Tongue (tissue), 2 donors: Measurements from ENCODE around the gene UCN3. TPM values are rescaled to one million over a fixed set of nuclear protein-coding genes. Genes with fewer than 3 reads are reported as not detected.
"Not testable (repeated sequence)": the region's sequence is repeated elsewhere in the genome, so short reads cannot be mapped to it uniquely, and the experiment has no call there.

ENCODE experiments used
- DNase-seq: peaks from one replicate; pipeline ENCODE4 v3.0.0-alpha.2; 2015
- total RNA-seq: library from RNA; depleted of rRNA; stranded (reverse); fragments of >200 nt; gene quantifications from one replicate; pipeline ENCODE4 v1.2.3, GENCODE V29; 2014

Gene UCN3
- total RNA-seq, 1 donor from 2014 or later, result not detected

DNA sequence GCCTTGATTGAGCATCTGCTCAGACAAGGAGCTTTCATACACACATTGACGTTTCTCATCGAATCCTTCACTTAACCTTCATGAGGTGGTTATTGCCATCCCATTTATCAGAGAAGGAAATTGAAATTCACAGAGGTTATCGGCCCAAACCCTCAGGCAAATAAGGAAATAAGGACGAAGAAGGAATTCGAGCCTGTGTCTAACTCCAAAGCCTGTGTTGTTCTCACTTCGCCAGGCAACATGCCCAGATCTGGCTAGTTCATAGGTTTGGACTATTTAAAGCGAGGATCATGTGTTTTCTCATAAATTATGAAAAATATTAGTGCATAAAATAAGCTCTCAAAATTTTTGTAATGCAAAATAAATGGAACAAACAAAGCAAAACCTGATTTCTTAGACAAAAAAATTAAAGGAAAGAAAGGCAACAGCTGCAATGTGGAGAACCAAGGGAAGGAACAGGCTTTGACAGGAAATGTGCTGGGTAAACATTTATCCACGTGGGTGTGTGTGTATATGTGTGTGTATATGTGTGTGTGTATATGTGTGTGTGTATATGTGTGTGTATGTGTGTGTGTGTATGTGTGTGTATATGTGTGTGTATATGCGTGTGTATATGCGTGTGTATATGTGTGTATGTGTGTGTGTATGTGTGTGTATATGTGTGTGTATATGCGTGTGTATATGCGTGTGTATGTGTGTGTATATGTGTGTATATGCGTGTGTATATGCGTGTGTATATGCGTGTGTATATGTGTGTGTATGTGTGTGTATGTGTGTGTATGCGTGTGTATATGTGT lies 4.8 kb downstream of the UCN3 start:
- no peak for DNase-seq

- DNase-seq, result no peak
These were observed 6.0 kb downstream of the UCN3 start for GRCh38 chr10:5370493-5371352.

DNA sequence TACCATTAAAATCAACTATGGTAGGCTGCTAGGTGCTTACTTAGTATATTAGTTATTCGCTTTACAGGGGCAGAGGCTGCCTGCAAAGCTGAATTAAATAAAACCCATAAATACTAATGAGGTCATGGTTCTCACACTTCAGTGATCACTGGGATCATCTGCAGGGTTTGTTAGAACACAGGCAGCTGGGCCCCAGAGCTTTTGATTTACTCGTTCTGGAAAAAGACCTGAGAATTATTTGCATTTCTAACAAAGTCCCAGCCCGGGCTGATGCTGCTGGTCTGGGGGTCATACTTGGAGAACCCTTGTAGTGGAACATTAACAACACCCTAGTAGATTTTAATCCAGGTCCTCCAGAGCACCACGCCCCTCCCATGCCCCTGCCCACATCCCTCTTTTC lies 8.5 kb downstream of the UCN3 start:
- DNase-seq, result no peak

GRCh38 chr10:5373891-5374611 lies 9.3 kb downstream of the UCN3 start:
- no peak for DNase-seq

- peak; percentile 29 for DNase-seq
These were observed 11.7 kb downstream of the UCN3 start for GRCh38 chr10:5376450-5376849.

- not testable (repeated sequence) for DNase-seq
These were observed 14.4 kb downstream of the UCN3 start for GRCh38 chr10:5379202-5379601.

DNA sequence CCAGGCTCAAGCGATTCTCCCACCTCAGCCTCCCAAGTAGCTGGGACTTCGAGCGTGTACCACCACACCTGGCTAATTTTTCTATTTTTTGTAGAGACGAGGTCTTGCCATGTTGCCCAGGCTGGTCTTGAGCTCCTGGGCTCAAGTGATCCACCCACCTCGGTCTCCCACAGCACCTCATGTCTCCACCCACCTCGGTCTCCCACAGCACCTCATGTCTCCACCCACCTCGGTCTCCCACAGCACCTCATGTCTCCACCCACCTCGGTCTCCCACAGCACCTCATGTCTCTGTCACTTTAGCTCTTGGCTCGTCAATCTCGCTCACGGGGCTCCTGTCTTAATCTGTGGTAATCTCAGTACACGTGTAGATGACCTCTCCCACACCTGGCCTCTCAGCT lies 15.6 kb downstream of the UCN3 start:
- not testable (repeated sequence) for DNase-seq

GRCh38 chr10:5381187-5381586 lies 16.4 kb downstream of the UCN3 start:
- DNase-seq, result no peak

- DNase-seq, result no peak
These were observed 20.5 kb downstream of the UCN3 start for GRCh38 chr10:5385224-5385623.

GRCh38 chr10:5387169-5387568 lies 22.4 kb downstream of the UCN3 start:
- no peak for DNase-seq

- DNase-seq, result no peak
These were observed 25.9 kb downstream of the UCN3 start for GRCh38 chr10:5390607-5391205.

- DNase-seq, result no peak
These were observed 27.0 kb downstream of the UCN3 start for GRCh38 chr10:5391790-5392189.

- no peak for DNase-seq
These were observed 28.8 kb downstream of the UCN3 start for GRCh38 chr10:5393529-5393928.

DNA sequence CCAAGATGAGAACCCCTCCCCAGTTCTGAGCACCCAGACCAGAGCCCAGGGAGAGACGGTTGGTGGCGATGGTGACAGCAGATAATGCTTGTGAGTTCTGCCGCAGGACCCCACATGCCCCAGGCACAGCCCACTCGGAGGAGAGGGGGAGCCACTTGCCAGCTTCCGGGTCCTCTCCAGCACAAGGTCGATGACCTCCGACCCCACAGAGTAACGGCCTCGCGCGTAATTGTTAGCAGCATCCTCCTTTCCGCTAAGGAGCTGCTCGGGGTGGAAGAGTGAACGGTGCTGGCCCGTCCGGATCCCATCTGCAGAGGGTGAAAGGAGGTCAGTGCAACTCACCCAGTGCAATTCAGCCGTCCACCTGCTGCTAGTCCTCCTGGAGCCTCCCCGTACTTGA lies 30.4 kb downstream of the UCN3 start:
- no peak for DNase-seq

- DNase-seq, result no peak
These were observed 32.0 kb downstream of the UCN3 start for GRCh38 chr10:5396556-5397300.

- DNase-seq, result no peak
These were observed 34.6 kb downstream of the UCN3 start for GRCh38 chr10:5399332-5399731.

- peak; percentile 51 for DNase-seq
These were observed 35.9 kb downstream of the UCN3 start for GRCh38 chr10:5400468-5401240.

DNA sequence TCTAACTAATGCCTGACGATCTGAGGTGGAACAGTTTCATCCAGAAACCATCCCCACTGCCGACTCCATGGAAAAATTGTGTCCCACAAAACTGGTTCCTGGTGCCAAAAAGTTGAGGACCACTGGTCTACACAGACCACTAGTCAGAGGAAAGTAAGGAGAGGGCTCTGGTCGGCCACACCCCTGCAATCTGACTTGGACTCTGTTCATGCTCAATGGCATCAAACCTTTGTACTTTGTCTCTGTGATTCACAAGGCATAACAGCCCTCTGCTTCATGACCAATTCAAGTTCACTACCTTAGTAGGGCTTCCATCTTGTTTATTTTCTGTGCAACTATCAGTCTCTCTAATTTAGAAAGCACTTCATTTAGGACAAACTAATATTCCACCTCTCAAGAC lies 38.0 kb downstream of the UCN3 start:
- DNase-seq, result no peak

GRCh38 chr10:5404208-5405041 lies 39.7 kb downstream of the UCN3 start, which contains the start of gene TUBAL3:
Gene TUBAL3 (minus strand): TSS chr10:5404828. CDS start chr10:5404792, 36 bp downstream.
- no peak for DNase-seq

DNA sequence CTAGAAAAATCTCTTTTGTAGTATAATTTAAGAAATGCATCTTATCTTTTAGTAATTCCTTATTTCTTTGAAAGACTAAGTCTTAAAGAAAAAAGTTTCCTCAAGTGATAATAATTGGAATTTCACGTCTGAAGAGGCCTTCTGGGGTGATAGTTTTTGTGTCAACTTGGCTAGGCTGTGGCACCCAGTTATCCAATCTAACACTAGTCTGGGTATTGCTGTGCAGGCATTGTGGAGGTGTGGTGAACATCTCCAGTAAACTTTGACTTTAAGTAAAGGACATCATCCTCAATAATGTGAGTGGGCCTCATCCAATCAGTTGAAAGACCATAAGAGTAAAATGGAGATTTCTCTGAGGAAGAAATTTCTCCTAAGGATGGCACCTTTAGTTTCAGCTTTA lies 42.2 kb downstream of the UCN3 start:
- DNase-seq, result no peak
